T follicular helper cell (primary cell): ENCODE measurements around the gene HSPB1.
"Not testable (repeated sequence)": the region's sequence is repeated elsewhere in the genome, so short reads cannot be mapped to it uniquely, and the experiment has no call there.

Experiments
- DNase-seq: peaks from one replicate; pipeline ENCODE4 v3.0.0-alpha.2; 2020; ENCODE audit warnings: low read depth

Gene HSPB1

DNA sequence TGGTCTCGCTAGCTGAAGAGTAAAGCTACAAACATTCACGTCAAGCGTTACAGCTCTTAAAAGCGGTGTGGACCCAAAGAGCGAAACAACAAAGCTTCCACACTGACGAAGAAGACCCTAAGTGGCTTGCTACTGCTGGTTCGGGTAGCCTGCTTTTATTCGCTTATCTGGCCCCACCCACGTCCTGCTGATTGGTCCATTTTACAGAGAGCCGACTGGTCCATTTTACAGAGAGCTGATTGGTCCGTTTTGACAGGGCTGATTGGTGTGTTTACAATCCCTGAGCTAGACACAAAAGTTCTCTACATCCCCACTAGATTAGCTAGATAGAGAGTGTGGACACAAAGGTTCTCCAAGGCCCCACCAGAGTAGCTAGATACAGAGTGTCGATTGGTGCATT, 6.4 kb downstream of the HSPB1 start:
- not testable (repeated sequence) for DNase-seq

DNA sequence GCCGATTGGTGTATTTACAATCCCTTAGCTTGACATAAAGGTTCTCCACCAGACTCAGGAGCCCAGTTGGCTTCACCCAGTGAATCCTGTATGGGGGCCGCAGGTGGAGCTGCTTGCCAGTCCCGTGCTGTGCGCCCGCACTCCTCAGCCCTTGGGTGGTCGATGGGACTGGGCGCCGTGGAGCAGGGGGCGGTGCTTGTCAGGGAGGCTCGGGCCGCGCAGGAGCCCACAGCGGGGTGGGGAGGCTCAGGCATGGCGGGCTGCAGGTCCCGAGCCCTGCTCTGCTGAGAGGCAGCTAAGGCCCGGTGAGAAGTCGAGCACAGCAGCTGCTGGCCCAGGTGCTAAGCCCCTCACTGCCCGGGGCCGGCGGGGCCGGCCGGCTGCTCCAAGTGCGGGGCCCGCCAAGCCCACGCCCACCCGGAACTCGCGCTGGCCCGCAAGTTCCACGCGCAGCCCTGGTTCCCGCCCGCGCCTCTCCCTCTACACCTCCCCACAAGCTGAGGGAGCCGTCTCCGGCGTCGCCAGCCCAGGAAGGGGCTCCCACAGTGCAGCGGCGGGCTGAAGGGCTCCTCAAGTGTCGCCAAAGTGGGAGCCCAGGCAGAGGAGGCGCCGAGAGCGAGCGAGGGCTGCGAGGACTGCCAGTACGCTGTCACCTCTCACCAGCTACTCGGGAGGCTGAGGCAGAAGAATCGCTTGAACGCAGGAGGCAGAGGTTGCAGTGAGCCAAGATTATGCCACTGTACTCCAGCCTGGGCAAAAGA, 7.0 kb downstream of the HSPB1 start:
- DNase-seq = not testable (repeated sequence)

DNA sequence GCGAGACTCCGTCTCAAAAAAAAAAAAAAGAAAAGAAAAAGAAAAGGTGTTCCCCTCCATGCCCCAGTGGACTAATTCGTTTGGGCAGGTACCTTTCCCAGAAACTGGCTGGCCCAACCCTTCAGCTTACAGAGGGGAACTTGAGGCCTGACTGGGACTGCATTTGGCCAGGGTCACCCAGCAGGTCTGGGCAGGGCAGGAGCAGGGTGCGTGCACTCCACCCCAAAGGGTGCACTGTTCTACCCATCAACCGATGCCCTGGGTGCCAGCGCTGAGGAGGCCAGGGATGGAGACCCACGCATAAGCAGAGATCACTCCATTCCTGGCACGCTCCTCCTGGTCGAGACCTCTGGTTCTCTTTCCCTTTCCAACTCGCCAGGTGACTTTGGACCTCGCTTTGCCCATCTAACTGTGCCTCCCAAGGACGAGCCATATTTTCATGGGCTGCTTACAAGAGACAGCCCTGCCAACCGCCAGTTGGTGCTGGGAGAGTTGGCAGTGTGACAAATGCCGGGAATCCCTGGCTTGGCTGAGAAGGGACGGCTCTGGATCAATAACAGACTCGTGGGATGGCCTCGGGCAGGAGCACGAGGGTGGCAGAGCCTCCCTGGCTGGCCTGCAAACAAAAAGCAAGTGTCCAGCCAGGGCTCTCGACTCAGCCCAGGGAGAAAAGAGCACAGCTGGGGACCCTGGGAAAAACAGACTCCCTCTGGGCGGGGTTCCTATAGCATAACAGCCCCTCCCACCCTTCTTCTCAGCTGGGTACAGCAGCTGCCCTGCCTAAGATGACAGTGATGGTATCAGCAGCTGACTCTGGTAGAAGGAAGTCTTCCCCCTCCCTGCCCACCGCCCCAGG, 7.9 kb downstream of the HSPB1 start:
- DNase-seq = no peak

DNA sequence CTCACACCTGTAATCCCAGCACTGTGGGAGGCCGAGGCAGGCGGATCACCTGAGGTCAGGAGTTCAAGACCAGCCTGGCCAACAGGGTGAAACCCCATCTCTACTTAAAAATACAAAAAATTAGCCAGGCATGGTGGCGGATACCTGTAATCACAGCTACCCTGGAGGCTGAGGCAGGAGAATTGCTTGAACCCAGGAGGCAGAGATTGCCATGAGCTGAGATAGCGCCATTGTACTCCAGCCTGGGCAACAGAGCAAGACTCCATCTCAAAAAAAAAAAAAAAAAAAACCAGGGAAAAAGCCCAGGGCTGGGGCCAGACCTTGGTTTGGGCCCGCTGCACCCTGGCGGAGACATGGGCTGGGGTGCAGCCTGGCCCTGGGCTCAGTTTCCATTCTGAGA, 9.4 kb downstream of the HSPB1 start:
- DNase-seq = not testable (repeated sequence)

DNA sequence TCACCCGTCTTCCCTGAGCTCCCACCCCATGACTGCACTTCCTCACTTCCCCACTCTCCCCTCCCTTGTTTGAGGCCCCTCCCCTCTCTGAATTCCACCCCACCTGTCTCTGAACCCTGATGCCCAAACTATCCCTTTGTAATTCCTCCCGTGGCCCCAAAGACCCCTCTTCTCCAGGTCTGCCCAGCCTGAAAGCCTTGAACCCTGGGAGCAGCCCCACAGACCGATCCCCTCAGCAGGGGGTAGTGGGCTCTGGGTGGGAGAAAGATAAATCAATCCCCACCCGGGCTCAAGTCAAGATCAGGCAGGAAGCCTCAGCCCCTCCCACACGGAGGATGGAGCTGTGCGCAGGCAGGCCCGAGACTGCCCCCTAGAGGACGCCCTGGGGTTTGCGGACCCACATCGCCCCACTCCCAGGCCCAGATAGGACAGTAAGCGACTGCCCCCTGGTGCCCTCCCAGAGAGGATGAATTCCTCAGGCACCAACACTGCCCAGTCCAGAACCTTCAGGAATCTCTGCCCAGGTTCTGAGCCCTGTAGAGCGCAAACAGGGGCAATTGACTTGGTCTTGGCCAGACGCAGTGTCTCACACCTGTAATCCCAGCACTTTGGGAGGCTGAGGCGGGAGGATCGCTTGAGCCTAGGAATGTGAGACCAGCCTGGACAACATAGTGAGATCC, 11.7 kb downstream of the HSPB1 start:
- peak; percentile 93 for DNase-seq

DNA sequence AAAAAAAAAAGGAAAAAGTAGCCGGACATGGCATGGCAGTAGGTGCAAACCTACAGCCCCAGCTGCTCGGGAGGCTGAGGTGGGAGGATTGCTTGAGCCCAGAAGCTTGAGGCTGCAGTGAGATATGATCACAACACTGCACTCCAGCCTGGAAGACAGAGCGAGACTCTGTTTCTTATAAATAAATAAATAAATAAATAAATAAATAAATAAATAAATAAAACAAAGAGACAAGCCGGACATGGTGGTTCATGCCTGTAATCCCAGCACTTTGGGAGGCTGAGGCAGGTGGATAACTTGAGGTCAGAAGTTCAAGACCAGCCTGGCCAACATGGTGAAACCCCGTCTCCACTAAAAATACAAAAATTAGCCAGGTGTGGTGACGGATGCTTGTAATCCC, 12.3 kb downstream of the HSPB1 start:
- DNase-seq = not testable (repeated sequence)

DNA sequence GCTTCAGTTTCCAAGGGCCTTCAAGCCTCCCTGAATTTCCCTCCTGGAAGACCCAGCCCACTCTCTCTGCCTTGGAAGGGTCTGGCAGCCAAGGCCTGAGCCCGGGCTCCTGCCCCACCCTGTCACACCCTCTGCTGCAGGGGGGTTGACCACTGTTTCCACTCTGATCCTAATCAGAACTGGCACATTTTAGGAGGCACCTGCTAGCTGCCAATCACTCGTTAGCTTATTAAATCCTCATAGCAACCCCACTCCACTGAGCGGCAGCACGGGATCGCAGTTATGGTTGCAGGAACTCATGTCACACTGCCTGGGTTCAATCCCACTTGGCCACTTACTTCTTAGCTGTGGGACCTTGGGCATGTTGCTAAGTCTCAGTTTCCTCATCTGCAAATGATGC, 12.9 kb downstream of the HSPB1 start:
- no peak for DNase-seq

DNA sequence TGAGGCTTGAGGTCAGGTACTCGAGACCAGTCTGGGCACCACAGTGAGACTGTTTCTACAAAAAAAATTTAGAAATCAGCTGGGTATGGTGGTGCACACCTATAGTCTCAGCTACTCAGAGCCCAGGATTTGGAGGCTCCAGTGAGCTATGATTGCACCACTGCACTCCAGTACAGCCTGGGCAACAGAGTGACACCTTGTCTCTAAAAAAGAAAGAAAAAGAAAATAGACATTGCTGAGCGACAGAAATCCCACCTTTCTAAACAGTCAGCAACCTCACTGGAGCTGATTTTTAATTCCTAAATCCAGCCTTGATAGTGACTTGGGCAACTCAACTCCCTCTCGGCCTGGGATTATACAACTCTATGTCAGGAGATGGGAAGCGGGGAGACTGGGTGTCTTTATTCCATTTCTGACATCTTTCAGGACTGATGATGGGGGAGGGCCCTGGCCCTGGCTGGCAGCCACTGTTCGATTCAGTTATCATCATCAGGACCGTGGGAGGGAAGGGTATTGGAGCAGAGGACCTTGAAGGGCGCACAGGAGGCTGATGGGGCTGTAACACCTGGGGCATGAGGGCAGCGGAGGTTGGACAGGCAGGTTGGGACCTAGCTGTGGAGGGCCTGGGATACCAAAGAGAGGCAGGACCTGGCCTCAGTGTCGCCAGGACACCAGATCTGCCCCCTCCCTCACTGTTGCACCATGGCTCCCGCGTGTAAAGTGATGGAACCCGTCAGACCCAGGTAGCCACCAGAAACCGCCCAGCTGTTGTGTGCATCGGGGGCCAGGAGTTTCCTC, 14.7 kb downstream of the HSPB1 start:
- no peak for DNase-seq

DNA sequence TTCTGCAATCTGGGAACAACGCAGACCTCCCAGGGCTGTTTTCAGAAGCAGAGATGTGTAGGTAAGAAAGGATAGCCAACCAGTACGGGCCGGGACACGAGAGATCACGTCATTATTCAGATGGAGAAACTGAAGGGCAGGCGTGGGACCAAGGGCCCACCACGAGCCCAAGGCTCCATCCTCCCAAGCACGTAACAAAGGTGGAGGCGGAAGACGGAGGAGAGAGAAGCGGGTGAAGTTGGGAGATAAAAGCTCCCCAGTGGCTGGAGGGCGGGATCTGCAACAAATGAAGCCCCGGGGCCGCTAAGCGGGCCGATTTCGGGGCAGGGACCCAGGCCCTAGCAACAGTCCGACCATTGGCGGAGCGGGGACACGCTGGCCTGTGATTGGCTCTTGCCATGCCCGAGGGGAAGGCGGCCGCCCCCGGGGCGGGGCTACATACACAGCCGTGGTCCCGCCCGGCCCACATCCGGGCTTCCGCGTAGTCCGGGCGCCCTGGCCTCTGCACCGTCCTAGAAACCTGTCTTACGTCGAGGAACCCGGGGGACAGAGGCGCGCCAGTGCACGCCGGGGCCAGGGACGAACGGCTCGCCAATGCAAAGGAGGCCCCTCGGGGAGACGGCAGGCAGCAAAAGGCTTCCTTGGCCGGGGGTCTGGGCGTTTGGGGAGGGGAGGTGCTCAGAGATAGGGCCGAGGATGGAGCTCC, 15.5 kb downstream of the HSPB1 start:
- peak; percentile 94 for DNase-seq

DNA sequence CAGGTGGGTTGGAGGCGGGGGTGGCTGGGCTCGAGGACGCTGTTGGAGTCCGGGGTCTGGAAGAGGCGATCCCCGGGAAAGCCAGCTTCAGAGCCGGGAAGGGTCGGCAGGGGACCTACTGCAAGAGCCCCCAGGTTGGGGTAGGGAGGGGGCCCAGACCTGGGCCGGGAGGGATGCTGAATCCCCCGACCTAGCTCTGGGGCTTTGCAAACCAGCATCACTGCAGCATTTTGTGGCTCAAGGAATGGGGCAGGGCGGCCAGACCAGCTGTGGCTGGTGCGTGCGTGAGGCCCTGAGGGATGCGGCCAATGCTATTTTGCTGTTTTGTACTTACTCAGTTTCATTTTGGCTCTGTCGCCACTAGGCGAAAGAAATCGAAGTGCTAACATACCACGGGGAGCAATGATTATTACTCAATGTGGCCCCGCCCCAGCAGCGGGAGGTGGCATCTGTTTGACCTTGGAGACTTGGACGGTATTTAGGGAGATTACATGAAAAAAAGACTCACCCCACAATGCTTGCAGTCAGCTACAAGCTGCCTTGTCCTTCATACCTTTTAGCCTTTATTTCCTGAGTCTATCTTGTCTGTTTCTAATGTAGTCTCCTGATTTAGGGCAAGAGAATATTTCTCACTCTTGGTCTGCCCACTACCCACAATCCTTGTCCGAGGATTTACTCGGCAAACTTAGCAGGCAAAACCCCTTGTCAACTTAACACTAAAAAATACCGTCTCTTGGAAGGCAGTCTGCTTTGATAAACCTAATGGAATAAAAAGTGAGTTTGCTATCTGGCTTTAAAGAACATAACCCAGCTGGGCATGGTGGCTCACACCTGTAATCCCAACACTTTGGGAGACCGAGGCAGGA, 16.2 kb downstream of the HSPB1 start:
- peak; percentile 44 for DNase-seq

DNA sequence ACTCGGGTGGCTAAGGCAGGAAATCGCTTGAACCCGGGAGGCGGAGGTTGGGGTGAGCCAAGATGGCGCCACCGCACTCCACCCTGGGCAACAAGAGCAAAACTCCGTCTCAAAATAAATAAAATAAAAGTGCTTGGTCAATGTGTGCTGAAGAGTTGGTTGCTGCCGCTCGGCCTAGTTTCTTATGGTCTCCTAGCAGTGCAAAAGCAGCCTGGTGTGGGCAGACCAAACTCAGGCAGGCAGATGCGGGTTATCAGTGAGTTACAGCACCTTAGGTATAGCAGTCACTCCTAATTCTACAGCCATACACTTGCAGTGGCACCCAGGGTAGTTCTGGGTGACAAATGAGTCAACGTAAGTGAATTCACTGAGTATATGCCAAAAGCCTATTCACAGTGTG, 22.6 kb downstream of the HSPB1 start:
- DNase-seq = no peak

DNA sequence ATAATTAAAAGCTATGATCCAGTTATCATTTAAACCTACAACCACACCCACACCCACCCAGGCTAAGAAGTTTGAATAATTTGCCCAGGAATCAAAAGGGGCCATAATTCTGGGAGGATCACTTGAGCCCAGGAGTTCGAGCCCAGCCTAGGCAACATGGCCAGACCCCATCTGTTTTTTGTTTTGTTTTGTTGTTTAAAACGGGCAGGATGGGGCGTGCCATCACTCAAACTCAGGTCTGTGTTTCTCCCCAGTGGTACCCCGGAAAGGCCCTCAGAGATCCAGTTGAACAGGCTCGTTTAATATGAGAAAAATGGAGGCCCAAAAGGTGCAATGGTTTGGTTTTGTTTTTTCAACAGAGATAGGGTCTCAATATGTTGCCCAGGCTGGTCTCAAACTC, 23.3 kb downstream of the HSPB1 start:
- no peak for DNase-seq

DNA sequence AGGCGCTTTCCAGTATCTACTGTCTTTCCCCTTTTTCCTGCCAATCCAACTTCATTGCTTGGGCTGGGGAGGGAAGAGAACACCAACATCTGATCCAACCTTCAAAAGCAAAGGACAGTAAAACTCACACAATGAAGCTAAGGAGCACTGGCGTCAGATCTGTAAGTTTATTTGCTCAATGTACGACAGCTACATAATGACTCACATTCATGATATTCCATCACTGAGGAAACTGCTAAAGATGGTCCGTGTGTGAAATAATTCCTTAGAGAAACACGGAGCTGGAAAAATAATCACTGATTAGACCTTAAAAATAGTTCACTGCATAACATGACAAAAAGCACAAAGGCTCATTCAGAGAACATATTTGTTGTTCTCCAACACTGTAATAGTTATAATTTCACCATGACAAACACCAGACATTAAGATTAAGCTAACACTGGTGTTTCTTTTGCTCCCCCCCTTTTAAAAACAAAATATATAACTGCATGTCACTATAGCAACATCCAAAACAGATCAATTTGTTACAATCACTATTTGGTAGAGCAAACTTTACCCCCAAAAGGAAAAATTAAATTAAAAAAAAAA, 24.3 kb downstream of the HSPB1 start:
- no peak for DNase-seq

DNA sequence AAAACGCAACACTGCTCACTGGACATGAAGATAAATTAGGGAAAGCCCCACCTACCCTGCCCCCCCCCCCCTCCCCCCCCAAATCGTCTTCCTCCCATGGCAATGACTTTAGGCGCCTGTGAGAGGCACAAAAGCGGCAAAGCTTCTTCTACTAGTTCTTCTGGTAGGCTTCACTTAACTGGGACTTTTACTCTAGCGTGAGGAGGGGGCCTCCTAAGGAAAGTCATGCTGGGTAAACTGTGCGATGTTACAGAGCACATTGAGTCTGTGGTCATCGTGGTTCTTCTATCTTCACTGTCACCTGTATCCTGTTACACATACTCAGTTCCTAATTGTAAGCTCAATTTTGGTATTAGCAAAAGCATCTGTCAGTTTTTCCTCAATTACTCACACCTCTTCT, 25.1 kb downstream of the HSPB1 start:
- DNase-seq = no peak

DNA sequence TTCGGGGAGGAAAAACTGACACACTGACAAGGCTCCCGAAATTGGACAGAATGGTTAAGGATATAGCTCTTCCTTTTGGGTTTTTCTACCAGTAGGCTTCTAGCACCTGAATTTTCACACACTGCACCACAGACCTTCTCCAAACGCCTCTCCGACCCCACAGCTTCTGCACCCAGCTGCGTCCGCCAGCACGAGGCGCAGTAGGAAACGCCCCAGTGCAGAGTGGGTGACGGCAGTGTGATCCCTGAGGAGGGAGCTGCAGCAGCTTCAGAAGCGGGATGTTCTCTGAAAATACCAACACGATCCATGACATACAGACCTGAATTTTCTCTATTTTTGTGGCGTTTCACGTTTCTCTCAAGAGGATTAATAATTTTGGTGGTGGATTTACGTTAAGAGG, 25.9 kb downstream of the HSPB1 start:
- no peak for DNase-seq

DNA sequence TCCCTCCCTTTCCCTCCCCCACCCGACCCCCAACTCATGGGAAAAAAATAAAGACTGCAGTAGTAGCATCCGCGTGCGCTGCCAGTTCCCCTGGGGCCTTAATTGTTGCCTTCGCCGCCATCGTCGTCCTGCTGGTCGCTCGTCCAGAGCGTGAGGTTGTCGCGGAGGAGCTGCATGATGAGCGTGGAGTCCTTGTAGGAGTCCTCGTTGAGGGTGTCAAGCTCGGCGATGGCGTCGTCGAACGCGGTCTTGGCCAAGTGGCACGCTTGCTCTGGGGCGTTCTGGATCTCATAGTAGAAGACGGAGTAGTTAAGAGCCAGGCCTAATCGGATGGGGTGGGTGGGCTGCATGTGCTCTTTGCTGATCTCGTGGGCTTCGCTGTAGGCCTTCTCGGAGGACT, 27.0 kb downstream of the HSPB1 start:
- DNase-seq = no peak

DNA sequence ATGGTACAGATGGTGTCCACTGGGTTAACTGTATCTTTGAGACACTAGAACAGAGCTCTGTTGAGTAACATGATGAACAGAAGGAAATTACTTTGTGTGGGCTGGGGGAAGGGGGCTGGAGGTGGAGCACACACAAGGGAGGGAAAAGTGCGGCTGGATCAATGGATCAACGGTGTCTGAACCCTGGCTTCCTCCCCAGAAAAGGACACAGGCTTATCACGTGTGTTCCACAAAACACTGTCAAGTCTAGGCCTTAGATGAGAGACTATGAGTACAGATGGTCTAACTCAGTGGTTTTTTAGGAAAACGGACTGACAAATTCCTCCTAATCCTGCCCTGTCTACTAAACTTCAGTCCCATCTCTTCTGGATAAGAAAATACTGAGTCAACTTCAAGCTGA, 27.8 kb downstream of the HSPB1 start:
- no peak for DNase-seq

DNA sequence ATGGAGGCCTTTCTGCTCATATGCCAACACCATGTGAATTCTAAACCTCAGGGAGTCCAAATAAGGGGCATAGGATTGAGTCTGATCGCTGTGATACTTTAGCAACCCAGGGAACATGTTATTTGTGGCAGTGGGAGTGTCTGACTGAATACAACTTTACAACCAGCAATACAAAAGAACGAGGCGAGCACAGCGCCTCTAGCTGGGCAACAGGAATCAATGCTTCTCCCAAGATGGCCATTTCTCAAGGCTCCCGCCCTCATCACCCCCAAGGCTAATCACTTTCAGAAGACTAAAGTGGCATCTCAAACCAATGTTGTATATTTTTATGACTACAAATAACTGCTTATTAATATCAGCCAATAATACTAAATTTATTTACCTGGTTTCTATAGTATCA, 28.2 kb downstream of the HSPB1 start:
- no peak for DNase-seq

DNA sequence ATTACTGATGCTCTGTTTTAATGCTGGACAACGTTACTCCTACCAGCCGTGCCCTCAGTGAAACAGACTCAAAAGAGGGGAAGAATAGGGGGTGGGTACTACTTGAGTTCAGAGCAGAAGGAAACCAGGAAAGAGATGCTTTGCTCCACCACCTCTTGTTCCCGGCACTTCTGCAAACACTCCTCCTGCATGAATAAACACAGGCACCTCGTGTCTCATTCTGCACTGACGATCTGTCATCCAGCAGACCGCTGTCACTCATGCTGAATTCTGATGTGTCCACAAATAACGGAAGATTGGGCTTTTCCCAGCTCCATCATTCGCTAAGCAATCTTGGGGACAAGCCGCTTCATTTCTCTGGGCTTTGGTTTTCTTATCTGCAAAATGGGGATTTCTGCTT, 29.6 kb downstream of the HSPB1 start:
- no peak for DNase-seq

DNA sequence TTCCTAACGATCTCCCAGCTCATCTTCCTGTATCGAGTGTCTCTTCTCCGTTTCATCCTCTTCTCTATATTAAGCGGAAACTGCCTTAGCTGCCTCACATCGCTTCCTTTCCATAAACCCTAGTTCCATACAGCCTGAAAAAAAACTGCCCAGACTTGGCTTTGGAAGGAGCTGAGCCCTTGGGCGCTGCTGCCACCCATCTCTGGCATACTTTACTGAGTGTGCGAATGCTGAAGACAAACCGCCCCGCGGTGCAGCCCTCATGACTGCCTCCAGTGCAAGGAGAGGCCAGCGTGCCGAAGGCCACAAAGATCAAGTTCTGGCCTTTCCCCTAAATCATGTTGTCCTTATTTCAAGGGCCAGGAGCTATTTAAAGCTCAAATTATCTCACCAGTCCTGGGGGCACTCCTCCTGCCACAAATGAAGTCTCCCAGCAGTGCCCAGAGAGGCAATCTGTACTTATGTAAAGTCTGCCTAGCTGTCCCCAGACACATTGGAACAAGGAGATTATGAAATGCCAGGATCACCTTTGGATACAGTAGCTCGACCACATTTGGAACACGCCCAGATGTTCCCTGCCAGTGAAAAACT, 31.1 kb downstream of the HSPB1 start:
- no peak for DNase-seq
